Ascending aorta (tissue), 2 donors: ENCODE measurements around the gene LRRC74B. TPM values are rescaled to one million over a fixed set of nuclear protein-coding genes. Genes with fewer than 3 reads are reported as not detected.

Experiments used
- DNase-seq, 2 donors: peaks; one replicate each; pipeline ENCODE4 v3.0.0-alpha.2; 2019; ENCODE audit warnings: low spot score in 2 of 2
- H3K27ac ChIP-seq, 2 donors: fragments of 200-600 bp; sonication (generic); one replicate each; pipeline ENCODE4 v1.5.1; 2016 to 2017; ENCODE audit warnings: mild to moderate bottlenecking in 1 of 2
- H3K27me3 ChIP-seq: fragments of 200-600 bp; sonication (generic); one replicate; pipeline ENCODE4 v1.5.1; 2017
- H3K36me3 ChIP-seq, 2 donors: fragments of 200-600 bp; sonication (generic); one replicate each; pipeline ENCODE4 v1.5.1; 2016
- H3K4me1 ChIP-seq, 2 donors: fragments of 200-600 bp; sonication (generic); one replicate each; pipeline ENCODE4 v1.5.1; 2016 to 2017; ENCODE audit warnings: mild to moderate bottlenecking in 1 of 2
- H3K4me3 ChIP-seq, 2 donors: fragments of 200-600 bp; sonication (generic); one replicate each; pipeline ENCODE4 v1.5.1; 2016 to 2017; ENCODE audit warnings: mild to moderate bottlenecking in 1 of 2
- H3K9me3 ChIP-seq, 2 donors: fragments of 200-600 bp; sonication (generic); one replicate each; pipeline ENCODE4 v1.5.1; 2016
- intact Hi-C: fragments of 100-400 bp; cut with DNase I; formaldehyde crosslinking; loops from one replicate; pipeline ENCODE4 v1.15.1; 2023
- total RNA-seq: library from RNA; depleted of rRNA; stranded (reverse); fragments of >200 nt; gene quantifications from one replicate; pipeline ENCODE4 v1.1.0, GENCODE V29; 2016
- TF ChIP-seq, protein P1 (sequence below), 3 experiments: fragments of 200-600 bp in 2 of 3; fragments of 450-650 bp in 1 of 3; sonication (generic) in 2 of 3; IDR thresholded peaks; one replicate each; pipeline ENCODE4 v1.5.1; 2016 to 2019; ENCODE audit warnings: antibody characterized with exemption in 3 of 3, mild to moderate bottlenecking in 1 of 3, moderate library complexity in 1 of 3

Gene LRRC74B
- total RNA-seq, 1 donor from 2014 or later: 2.6 TPM

DNA sequence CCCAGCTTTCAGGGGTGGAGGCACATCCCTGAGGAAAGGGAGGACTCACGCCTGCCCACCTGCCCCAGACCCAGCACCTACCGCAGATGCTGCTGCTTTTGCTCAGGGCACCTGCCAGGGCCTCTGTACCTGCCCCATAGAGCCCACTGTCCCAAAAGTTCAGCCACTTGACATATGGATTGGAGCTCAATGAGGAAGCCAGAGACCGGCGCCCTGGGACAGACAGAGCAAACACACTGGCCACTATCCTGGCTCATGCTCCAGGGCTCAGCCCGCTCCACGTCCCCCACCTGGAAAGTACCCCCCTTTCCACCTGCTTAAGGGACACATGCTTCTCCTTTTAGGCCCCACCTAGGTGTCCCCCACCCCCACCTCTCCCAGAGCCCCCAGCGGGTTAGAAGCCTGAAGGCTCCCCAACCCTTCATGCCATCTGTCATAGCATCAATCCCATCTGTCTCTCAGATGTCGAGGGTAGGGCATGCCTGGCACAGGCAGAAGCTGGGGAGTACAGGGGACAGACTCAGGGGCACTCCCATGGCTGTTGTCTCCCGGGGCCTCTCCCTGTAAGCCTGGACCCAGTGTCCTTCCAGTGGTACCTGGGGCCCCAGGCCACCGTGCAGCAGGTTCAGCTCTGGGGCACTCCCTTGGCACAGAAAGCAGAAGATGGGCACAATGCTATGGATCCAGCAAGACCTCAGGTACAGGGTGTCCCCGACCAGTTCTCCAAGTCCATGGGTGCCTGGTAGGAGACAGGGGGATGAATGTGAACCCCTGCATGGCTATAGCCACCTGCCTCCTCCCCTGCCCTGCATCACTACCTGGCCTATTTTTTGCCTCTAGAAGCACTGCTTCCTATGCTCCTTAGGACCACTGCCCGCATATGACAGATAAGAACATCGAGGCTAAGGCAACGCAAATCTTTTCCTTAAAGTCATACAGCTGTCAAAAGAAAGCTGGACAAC lies 33.0 kb upstream of the LRRC74B start:
- DNase-seq: no peak
- H3K27me3 ChIP-seq: no peaks in the 10 kb centered on the region
- H3K36me3 ChIP-seq: no peaks in the 10 kb centered on the region
- peaks cover 10 to 18% of the 10 kb centered on the region in 2 donors for H3K4me1 ChIP-seq
- H3K4me3 ChIP-seq: no peak overlapping the region
- H3K9me3 ChIP-seq: no peaks in the 10 kb centered on the region
- peak overlapping the region; percentile 57 to 68 for H3K27ac ChIP-seq
- TF ChIP-seq, protein P1, sequence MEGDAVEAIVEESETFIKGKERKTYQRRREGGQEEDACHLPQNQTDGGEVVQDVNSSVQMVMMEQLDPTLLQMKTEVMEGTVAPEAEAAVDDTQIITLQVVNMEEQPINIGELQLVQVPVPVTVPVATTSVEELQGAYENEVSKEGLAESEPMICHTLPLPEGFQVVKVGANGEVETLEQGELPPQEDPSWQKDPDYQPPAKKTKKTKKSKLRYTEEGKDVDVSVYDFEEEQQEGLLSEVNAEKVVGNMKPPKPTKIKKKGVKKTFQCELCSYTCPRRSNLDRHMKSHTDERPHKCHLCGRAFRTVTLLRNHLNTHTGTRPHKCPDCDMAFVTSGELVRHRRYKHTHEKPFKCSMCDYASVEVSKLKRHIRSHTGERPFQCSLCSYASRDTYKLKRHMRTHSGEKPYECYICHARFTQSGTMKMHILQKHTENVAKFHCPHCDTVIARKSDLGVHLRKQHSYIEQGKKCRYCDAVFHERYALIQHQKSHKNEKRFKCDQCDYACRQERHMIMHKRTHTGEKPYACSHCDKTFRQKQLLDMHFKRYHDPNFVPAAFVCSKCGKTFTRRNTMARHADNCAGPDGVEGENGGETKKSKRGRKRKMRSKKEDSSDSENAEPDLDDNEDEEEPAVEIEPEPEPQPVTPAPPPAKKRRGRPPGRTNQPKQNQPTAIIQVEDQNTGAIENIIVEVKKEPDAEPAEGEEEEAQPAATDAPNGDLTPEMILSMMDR (IDR thresholded peaks at IDR 0.05): no peak
- intact Hi-C loops: no loop called here

DNA sequence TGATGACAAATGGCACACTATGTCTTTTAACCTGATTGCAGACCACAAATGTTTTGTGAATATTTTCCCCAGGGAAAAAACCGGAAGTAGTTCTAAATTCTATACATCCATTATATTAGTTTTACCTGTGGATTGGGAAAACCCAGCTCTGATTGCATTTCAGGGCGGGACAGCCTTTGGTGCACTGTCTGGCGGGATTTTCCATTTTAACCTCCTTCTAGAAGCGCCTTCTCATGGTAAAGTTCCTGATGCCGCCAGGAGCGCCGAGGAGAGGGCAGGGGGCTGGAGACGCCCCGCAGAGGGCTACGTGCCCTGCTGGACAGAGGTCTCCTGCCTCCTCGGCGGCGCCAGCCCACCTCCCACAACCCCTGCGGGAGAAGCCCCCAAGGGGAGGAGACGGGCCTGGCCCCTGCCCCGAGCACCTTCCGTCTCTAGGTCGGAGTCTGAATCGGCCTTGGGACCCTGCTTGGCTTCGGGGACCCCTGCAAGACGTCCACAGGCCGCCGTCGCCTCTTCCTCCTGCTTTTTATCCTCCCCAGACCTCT lies 32.0 kb upstream of the LRRC74B start:
- H3K27ac ChIP-seq: peak overlapping the region; percentile 57 to 68
- no peaks in the 10 kb centered on the region for H3K9me3 ChIP-seq
- H3K36me3 ChIP-seq: no peaks in the 10 kb centered on the region
- DNase-seq: no peak
- H3K4me3 ChIP-seq: peak overlapping the region; percentile 27 to 59
- no peaks in the 10 kb centered on the region for H3K27me3 ChIP-seq
- peaks cover 10 to 18% of the 10 kb centered on the region in 2 donors for H3K4me1 ChIP-seq
- TF ChIP-seq, protein P1 (IDR thresholded peaks at IDR 0.05): no peak
- intact Hi-C loops: loop anchor here (1.0 kb wide), 1 partner anchor 12 kb away; no protein-coding TSS in a partner anchor

DNA sequence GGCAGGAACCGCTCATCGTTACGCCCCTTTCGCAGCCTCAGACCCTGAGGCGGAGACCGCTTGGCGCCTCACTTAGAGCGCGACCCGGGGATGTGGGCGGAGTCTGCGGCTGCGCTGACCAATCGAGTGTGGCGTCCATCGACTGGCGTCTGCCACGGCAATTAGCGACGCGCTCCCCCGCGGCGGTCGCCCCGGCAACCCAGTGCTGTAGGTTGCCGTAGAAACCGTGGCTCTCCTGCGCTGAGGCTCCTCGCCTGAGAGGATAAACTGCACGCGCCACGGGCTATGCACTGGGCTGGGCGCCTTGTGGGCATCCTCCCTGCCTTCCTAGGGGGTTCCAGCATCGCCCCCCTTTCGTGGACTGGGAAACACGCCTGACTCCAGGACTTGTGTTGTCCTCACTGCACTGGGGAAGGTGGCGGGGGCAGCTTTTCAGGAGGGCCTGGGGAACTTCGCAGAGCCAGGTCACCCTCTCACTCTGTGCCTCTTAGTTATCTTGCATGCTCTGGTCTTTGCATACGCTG lies 31.5 kb upstream of the LRRC74B start:
- intact Hi-C loops: loop anchor here (1.0 kb wide), 1 partner anchor 13 kb away; no protein-coding TSS in a partner anchor
- H3K9me3 ChIP-seq: no peaks in the 10 kb centered on the region
- H3K27ac ChIP-seq: peak overlapping the region; percentile 57 to 68
- TF ChIP-seq, protein P1 (IDR thresholded peaks at IDR 0.05): no peak
- no peaks in the 10 kb centered on the region for H3K36me3 ChIP-seq
- no peaks in the 10 kb centered on the region for H3K27me3 ChIP-seq
- DNase-seq: peak; percentile 40 to 91
- H3K4me3 ChIP-seq: peak overlapping the region; percentile 27 to 59
- H3K4me1 ChIP-seq: peaks cover 10 to 18% of the 10 kb centered on the region in 2 donors

DNA sequence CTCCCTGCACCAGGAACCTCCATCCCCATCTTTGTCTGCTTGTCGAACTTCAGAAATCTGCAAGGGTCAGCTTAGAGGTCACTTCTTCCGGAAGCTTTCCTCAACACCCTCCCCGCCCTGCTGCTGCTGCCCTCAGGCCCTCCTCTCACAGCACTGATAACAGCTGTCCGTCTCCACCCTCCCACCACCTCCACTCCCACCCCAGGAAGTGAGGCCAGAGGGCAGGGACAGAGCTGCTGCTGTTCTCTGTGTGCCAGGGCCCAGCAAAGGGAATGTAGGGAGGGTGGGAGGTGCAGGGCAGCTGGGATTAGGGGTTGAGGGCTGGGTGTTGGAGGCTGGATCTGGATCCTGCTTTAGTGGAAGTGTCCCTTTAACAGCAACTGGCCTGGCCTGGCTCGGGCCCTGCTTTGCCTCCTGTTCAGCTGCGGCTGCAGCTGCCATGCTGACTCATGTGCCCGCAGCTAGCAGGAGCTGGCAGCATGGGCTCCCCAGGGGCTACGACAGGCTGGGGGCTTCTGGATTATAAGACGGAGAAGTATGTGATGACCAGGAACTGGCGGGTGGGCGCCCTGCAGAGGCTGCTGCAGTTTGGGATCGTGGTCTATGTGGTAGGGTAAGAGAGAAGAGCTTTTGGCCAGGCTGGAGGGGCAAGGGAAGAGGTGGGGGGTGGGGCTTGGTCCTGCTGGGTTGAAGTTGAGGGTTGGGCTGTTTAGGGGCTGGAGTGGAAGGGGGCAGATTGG lies 30.9 kb upstream of the LRRC74B start, which contains the start of gene P2RX6:
P2RX6 (plus strand) TSS at position 440 of the 740 bp plus-strand sequence; CDS start at position 450, 10 bp downstream.
- Histone ChIP-seq H3K27me3 (no peaks in the 10 kb centered on the region), H3K4me1 (peaks cover 10 to 18% of the 10 kb centered on the region in 2 donors), H3K27ac (peak within 1 kb of the TSS; percentile 57 to 68), H3K4me3 (peak within 1 kb of the TSS; percentile 27 to 59), H3K9me3 (no peaks in the 10 kb centered on the region), H3K36me3 (no peaks in the 10 kb centered on the region)
- TF ChIP-seq, protein P1 (IDR thresholded peaks at IDR 0.05): no peak
- intact Hi-C loops: loop anchor here (1.0 to 5.0 kb wide), 2 partner anchors 14 to 33 kb away; partner anchors contain the start of gene LZTR1
- peak in 1 of 2 donors; percentile 76 for DNase-seq

DNA sequence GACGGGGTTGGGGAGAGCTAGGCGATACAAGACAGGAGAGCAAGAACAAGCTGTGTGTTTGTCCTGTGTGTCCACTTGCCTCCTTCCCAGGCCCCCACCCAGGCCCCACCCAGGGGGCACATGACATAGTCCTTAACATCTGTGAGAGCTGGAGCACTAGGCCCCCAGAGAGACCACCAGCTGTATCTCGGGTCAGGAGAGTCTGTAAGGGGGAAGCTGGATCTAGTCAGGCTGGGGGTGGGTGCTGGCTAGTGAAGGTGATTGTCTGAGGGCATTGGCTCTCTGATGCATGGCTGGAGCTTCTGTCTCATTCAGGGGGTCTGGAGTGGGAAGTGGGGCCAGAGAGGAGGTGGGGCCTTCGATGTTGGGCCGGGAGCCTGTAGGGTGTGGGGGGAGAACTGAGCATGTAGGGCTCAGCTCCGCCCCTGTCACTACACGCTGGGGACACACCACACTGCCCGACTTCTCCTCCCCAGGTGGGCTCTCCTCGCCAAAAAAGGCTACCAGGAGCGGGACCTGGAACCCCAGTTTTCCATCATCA lies 30.2 kb upstream of the LRRC74B start:
- H3K9me3 ChIP-seq: no peaks in the 10 kb centered on the region
- no peaks in the 10 kb centered on the region for H3K36me3 ChIP-seq
- peaks cover 10 to 18% of the 10 kb centered on the region in 2 donors for H3K4me1 ChIP-seq
- H3K4me3 ChIP-seq: peak overlapping the region in 1 of 2 donors; percentile 59
- intact Hi-C loops: loop anchor here (5.0 kb wide), 1 partner anchor 33 kb away; the partner anchor contains the start of gene LZTR1
- TF ChIP-seq, protein P1 (IDR thresholded peaks at IDR 0.05): no peak
- H3K27me3 ChIP-seq: no peaks in the 10 kb centered on the region
- no peak for DNase-seq
- H3K27ac ChIP-seq: no peak overlapping the region
